Pancreas (tissue), 10 donors: Measurements from ENCODE around the gene TMPRSS11E. TPM values are rescaled to one million over a fixed set of nuclear protein-coding genes. Genes with fewer than 3 reads are reported as not detected.
"Not testable (repeated sequence)": the region's sequence is repeated elsewhere in the genome, so short reads cannot be mapped to it uniquely, and the experiment has no call there.

ENCODE experiments used
- ATAC-seq, 4 donors: fragments of 200-7000 bp; cut with Tn5 transposase; one replicate each; pipeline versions ENCODE4 v1.8.0 to v1.9.1; 2020; ENCODE audit warnings: mild to moderate bottlenecking in 4 of 4, moderate library complexity in 4 of 4
- DNase-seq, 6 donors: peaks; one replicate each; pipeline ENCODE4 v3.0.0-alpha.2; 2020
- FAIRE-seq: peaks from 2 replicates; lab custom pipeline; 2012; peaks lifted over from hg19 to GRCh38; lab: Jason Lieb, UNC
- H3K27ac ChIP-seq, 4 donors: fragments of 200-600 bp; sonication (generic); 1 replicate in 3 of 4; 2 replicates in 1 of 4; pipeline versions ENCODE4 v1.5.0 to v1.8.0; 2020
- H3K27me3 ChIP-seq, 4 donors: fragments of 200-600 bp; one replicate each; pipeline ENCODE4 v1.8.0; 2021
- H3K36me3 ChIP-seq, 3 donors: fragments of 200-600 bp; sonication (generic) in 1 of 3; one replicate each; pipeline versions ENCODE4 v1.5.0 to v1.8.0; 2020 to 2021
- H3K4me1 ChIP-seq, 3 donors: fragments of 200-600 bp; one replicate each; pipeline ENCODE4 v1.8.0; 2021
- H3K4me3 ChIP-seq, 4 donors: fragments of 200-600 bp; sonication (generic) in 2 of 4; one replicate each; pipeline versions ENCODE4 v1.5.0 to v1.8.0; 2020 to 2021
- H3K9me3 ChIP-seq, 4 donors: fragments of 200-600 bp; one replicate each; pipeline ENCODE4 v1.8.0; 2021
- WGBS, 2 donors: extraction: QIAGEN DNeasy Blood & Tissue Kit; methylation state at CpG; one replicate each; pipeline ENCODE4 v1.1.7; 2013; 5-methylcytosine and 5-hydroxymethylcytosine counted together
- intact Hi-C, 3 donors: fragments of 100-400 bp; cut with DNase I; formaldehyde crosslinking; loops; one replicate each; pipeline versions ENCODE4 v1.11.1 to v1.14.2; 2022
- polyA plus RNA-seq, 2 donors: library from polyadenylated mRNA; stranded (reverse); fragments of 200-250 nt; gene quantifications; one replicate each; pipeline ENCODE4 v1.2.3, GENCODE V29; 2013
- total RNA-seq, 6 donors: library from RNA; stranded (reverse); fragmentation: NEBNext Ultra II Directional in 4 of 6; extraction: Animal tissue kit (Norgen Biotek cat#: 25700) in 4 of 6; gene quantifications; one replicate each; pipeline versions ENCODE4 v1.2.1 to v1.2.4, GENCODE V29; 2021 to 2023
- TF ChIP-seq, protein P1 (sequence below), 4 donors: fragments of 200-600 bp; sonication (generic) in 3 of 4; IDR thresholded peaks; one replicate each; pipeline versions ENCODE4 v1.5.0 to v1.8.0; 2021; ENCODE audit warnings: antibody characterized with exemption in 4 of 4
- donor health status: healthy with polysubstance abuse.
- donor health status: DM: no; HTN: no; CAD: no; lungs with moderate emphysema.
- donor health status: DM: no; HTN: no; CAD: no.
- donor health status: control.
- donor health status: control.
- donor health status: Bipolar disorder and iron deficiency.
- donor health status: DM: yes; HTN: yes; CAD: no.
- donor health status: DM: no; HTN: no; CAD: no.
- donor health status: DM: no; HTN: no; CAD: no.
- donor health status: DM: yes; HTN: yes; CAD: no.

The TMPRSS11E gene
- total and polyA plus RNA-seq, 8 donors = 0.20 to 1.0 (median 0.64) TPM; not detected in 2

DNA sequence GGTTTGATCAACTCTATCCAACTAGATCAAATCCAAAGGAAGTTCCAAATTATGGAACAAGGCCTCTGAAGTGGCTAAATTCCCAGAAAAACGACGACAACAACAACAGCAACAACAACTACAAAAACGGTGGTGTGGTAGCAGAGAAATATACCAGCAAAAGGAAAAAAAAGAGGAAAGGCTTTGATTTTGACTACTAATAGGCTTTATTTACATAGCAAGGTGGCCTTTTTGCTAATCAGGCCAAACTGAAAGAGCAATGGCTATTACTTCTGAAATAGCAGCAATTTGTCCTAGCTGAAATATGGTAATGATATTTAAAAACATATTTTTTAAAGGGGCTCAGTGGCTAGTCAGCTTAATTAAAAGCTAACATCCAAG, 40.8 kb upstream of the TMPRSS11E start:
- ATAC-seq (no peak), FAIRE-seq (no peak), DNase-seq (no peak)
- no peaks in the 10 kb centered on the region for H3K36me3 ChIP-seq
- no peaks in the 10 kb centered on the region for H3K4me1 ChIP-seq
- TF ChIP-seq, protein P1, sequence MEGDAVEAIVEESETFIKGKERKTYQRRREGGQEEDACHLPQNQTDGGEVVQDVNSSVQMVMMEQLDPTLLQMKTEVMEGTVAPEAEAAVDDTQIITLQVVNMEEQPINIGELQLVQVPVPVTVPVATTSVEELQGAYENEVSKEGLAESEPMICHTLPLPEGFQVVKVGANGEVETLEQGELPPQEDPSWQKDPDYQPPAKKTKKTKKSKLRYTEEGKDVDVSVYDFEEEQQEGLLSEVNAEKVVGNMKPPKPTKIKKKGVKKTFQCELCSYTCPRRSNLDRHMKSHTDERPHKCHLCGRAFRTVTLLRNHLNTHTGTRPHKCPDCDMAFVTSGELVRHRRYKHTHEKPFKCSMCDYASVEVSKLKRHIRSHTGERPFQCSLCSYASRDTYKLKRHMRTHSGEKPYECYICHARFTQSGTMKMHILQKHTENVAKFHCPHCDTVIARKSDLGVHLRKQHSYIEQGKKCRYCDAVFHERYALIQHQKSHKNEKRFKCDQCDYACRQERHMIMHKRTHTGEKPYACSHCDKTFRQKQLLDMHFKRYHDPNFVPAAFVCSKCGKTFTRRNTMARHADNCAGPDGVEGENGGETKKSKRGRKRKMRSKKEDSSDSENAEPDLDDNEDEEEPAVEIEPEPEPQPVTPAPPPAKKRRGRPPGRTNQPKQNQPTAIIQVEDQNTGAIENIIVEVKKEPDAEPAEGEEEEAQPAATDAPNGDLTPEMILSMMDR (IDR thresholded peaks at IDR 0.05) = no peak
- 38 to 50% methylated on average over 3 of the region's 3 CpGs for WGBS, 2 donors
- no peaks in the 10 kb centered on the region for H3K27me3 ChIP-seq
- H3K27ac ChIP-seq = no peak overlapping the region
- no peak overlapping the region for H3K4me3 ChIP-seq
- no peaks in the 10 kb centered on the region for H3K9me3 ChIP-seq
- intact Hi-C loops = no loop called here

DNA sequence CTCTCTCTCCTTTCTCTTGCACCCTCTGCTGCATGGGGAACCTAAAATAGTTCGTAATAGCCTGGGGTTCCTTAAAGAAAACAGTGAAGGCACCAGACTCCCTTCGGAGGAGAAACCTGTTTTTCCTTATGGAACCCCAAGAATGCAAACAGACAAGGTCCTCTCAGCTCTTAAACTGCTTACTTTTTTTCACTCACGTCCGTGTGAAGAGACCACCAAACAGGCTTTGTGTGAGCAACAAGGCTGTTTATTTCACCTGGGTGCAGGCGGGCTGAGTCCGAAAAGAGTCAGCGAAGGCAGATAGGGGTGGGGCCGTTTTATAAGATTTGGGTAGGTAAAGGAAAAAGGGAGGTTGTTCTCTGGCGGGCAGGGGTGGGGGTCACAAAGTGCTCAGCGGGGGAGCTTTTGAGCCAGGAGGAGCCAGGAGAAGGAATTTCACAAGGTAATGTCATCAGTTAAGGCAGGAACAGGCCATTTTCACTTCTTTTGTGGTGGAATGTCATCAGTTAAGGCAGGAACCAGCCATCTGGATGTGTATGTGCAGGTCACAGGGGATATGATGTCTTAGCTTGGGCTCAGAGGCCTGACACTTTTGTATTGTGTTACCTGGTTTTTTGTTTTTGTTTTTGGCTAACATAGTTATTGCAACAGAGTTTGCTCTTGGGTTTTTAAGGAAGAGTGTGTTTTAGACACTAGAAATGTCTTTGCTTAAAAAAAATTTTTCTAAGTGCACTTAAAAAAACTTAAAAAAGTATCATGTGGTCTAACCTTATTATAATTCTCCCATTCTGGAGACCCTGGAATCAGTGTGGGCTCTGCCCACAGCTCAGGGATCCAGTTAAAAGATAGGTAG, 40.0 kb upstream of the TMPRSS11E start:
- ATAC-seq, DNase-seq, H3K36me3 ChIP-seq, H3K27me3 ChIP-seq, H3K9me3 ChIP-seq, intact Hi-C loops, FAIRE-seq, H3K4me1 ChIP-seq, H3K4me3 ChIP-seq, H3K27ac ChIP-seq: not testable (repeated sequence)
- whole genome bisulfite sequencing, 2 donors = 59 to 64% methylated on average over 10 of the region's 10 CpGs

DNA sequence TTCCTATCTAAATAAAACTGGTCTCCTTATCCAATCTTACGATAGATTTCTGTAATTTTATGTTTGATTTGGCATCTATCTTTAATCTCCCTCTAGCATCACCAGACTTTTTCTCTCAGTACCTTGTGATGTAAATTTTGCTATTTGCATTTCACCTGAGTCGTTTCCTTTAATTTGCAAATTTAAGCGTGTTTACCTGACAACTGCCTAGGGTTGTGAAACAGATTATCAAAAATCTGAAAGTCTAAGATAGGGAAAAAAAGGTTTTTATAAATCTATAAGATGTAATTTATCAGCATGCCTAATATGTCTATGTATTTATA, 39.4 kb upstream of the TMPRSS11E start:
- FAIRE-seq = no peak

DNA sequence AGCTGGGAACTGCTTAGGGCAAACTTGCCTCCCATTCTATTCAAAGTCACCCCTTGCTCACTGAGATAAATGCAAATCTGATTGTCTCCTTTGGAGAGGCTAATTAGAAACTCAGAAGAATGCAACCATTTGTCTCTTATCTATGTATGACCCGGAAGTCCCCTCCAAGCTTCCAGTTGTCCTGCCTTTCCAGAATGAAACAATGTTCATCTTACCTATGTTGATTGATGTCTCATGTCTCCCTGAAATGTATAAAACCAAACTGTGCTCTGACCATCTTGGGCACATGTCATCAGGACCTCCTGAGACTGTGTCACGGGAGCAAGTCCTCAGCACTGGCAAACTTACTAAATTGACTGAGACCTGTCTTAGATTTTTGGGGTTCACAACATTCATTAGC, 37.1 kb upstream of the TMPRSS11E start:
- DNase-seq = no peak
- FAIRE-seq = no peak
- no peaks in the 10 kb centered on the region for H3K9me3 ChIP-seq
- no peaks in the 10 kb centered on the region for H3K27me3 ChIP-seq
- no peak for ATAC-seq
- 57 to 65% methylated on average over 2 of the region's 2 CpGs for WGBS, 2 donors
- intact Hi-C loops = no loop called here
- H3K27ac ChIP-seq = no peak overlapping the region
- H3K4me1 ChIP-seq = no peaks in the 10 kb centered on the region
- no peak overlapping the region for H3K4me3 ChIP-seq
- TF ChIP-seq, protein P1 (IDR thresholded peaks at IDR 0.05) = no peak
- no peaks in the 10 kb centered on the region for H3K36me3 ChIP-seq

More for the DNA sequence above, 39.4 kb upstream of the TMPRSS11E start:
- no peaks in the 10 kb centered on the region for H3K27me3 ChIP-seq
- H3K27ac ChIP-seq = no peak overlapping the region
- intact Hi-C loops = no loop called here
- no peak for ATAC-seq
- no peaks in the 10 kb centered on the region for H3K4me1 ChIP-seq
- no peak for DNase-seq
- H3K4me3 ChIP-seq = no peak overlapping the region
- TF ChIP-seq, protein P1 (IDR thresholded peaks at IDR 0.05) = no peak
- WGBS, 2 donors = 43 to 44% methylated on average over 3 of the region's 3 CpGs
- H3K36me3 ChIP-seq = no peaks in the 10 kb centered on the region
- no peaks in the 10 kb centered on the region for H3K9me3 ChIP-seq

DNA sequence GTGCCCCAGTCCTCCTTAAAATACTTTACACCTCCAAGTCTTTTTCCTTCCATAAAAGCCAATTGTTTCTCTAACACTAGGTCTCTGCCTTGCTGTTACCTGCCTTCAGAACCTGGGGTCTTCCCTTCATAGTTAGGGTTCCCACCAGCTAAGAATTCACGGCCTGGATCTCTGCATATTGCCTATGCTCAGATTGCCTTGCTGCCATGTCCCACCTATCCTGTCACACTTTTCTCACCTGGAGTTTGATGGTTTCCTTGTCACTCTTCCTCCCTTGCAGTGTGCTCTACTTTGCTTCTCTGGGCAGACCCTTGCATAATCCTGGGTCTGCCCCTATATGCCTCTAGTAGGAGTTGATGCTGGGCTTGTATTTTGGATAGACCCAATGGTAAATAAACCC, 36.6 kb upstream of the TMPRSS11E start:
- WGBS, 2 donors = 88 to 90% methylated on average over 1 of the region's 1 CpG
- H3K4me1 ChIP-seq = no peaks in the 10 kb centered on the region
- no peak for DNase-seq
- H3K9me3 ChIP-seq = no peaks in the 10 kb centered on the region
- H3K27ac ChIP-seq = no peak overlapping the region
- FAIRE-seq = no peak
- ATAC-seq = no peak
- H3K4me3 ChIP-seq = no peak overlapping the region
- H3K36me3 ChIP-seq = no peaks in the 10 kb centered on the region
- TF ChIP-seq, protein P1 (IDR thresholded peaks at IDR 0.05) = no peak
- no peaks in the 10 kb centered on the region for H3K27me3 ChIP-seq
- intact Hi-C loops = no loop called here

DNA sequence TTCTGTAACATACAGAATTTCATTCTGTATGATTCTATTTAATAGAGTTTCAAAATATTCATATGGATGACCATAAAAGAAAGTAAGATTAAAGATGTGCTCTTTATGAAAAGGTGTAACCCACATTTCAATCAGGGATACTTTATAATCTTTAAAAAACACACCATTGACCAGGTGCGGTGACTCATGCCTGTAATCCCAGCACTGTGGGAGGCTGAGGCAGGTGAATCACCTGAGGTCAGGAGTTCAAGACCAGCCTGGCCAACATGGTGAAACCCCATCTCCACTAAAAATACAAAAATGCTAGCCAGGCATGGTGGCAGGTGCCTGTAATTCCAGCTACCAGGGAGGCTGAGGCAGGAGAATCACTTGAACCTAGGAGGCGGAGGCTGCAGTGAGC, 35.2 kb upstream of the TMPRSS11E start:
- H3K4me3 ChIP-seq, H3K27ac ChIP-seq, FAIRE-seq, H3K4me1 ChIP-seq, intact Hi-C loops, H3K9me3 ChIP-seq, H3K36me3 ChIP-seq, H3K27me3 ChIP-seq, DNase-seq, ATAC-seq: not testable (repeated sequence)
- WGBS, 2 donors = 88 to 100% methylated on average over 2 of the region's 2 CpGs
